ENCODE data around the gene NEK1.

DNA sequence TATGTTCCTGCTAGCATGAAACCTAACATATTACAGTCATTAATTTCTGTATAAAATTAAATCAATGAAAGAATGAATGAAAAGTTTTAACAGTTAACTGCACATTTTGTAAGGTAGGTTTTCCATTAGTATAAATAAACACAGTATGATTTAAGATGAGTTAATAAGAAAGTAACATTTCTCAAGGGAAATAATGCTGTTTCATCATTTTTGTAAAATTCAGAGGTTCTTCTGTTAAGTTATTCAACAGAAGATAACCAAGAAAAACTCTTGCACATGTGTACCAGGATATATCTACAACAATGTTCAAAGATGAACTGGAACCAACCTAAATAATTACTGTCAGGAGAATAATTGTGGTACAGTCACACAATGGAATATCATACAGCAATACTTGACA is 88.6 kb downstream of the NEK1 start:
- TF ChIP-seq POLR2A (IDR thresholded peaks at IDR 0.05; ENCODE audit: low read depth, low read length) (no peak), RCOR1 (IDR thresholded peaks at IDR 0.05; ENCODE audit: insufficient replicate concordance, low read length) (no peak), CHD1 (IDR thresholded peaks at IDR 0.05; ENCODE audit: low read depth, low read length) (no peak), RAD21 (IDR thresholded peaks at IDR 0.05; ENCODE audit: low read length) (no peak), CEBPB (IDR thresholded peaks at IDR 0.05; ENCODE audit: low read depth, low read length) (no peak)
- TF ChIP-seq, protein P1, sequence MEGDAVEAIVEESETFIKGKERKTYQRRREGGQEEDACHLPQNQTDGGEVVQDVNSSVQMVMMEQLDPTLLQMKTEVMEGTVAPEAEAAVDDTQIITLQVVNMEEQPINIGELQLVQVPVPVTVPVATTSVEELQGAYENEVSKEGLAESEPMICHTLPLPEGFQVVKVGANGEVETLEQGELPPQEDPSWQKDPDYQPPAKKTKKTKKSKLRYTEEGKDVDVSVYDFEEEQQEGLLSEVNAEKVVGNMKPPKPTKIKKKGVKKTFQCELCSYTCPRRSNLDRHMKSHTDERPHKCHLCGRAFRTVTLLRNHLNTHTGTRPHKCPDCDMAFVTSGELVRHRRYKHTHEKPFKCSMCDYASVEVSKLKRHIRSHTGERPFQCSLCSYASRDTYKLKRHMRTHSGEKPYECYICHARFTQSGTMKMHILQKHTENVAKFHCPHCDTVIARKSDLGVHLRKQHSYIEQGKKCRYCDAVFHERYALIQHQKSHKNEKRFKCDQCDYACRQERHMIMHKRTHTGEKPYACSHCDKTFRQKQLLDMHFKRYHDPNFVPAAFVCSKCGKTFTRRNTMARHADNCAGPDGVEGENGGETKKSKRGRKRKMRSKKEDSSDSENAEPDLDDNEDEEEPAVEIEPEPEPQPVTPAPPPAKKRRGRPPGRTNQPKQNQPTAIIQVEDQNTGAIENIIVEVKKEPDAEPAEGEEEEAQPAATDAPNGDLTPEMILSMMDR (conservative IDR thresholded peaks at IDR 0.05; ENCODE audit: low read depth, low read length) = no peak

All from IMR-90 (cell line).